ENCODE results near the gene PAQR5. TPM values are rescaled to one million over a fixed set of nuclear protein-coding genes. Genes with fewer than 3 reads are reported as not detected.

PAQR5 gene
- polyA plus RNA-seq, 1 experiment = 2.8 TPM

DNA sequence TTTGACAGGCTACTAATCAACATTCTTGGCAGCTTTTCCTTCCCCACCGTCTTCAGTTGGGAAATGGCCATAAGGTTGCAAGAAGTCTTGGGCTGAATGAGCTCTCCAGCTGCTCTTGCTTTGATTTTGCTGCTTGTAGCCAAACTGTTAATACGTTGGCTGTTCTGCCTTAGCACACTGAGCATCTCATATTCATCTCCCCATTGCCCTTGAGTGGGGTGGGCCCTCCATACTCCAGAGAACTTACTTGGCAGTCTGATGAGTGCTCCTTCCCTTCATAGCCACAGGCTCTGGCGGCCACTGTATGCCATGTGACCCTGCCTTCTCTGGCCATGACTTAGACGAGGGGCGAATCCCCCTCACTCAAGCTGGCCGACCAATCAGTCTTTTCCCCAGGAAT lies 25.8 kb upstream of the PAQR5 start:
- no peak for DNase-seq (ENCODE audit: low read depth)
- TF ChIP-seq, protein P1, sequence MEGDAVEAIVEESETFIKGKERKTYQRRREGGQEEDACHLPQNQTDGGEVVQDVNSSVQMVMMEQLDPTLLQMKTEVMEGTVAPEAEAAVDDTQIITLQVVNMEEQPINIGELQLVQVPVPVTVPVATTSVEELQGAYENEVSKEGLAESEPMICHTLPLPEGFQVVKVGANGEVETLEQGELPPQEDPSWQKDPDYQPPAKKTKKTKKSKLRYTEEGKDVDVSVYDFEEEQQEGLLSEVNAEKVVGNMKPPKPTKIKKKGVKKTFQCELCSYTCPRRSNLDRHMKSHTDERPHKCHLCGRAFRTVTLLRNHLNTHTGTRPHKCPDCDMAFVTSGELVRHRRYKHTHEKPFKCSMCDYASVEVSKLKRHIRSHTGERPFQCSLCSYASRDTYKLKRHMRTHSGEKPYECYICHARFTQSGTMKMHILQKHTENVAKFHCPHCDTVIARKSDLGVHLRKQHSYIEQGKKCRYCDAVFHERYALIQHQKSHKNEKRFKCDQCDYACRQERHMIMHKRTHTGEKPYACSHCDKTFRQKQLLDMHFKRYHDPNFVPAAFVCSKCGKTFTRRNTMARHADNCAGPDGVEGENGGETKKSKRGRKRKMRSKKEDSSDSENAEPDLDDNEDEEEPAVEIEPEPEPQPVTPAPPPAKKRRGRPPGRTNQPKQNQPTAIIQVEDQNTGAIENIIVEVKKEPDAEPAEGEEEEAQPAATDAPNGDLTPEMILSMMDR (IDR thresholded peaks at IDR 0.05; ENCODE audit: insufficient read depth, low read depth, low read length) = no peak
- Histone ChIP-seq H3K4me3 (ENCODE audit: low read depth, low read length) (no peak overlapping the region), H3K36me3 (ENCODE audit: control insufficient read depth, insufficient read depth, low read length) (no peaks in the 10 kb centered on the region), H3K27me3 (ENCODE audit: control insufficient read depth, insufficient read depth, low read length) (no peaks in the 10 kb centered on the region)
- ChIA-PET CTCF (no interaction called here), POLR2A (no interaction called here)

DNA sequence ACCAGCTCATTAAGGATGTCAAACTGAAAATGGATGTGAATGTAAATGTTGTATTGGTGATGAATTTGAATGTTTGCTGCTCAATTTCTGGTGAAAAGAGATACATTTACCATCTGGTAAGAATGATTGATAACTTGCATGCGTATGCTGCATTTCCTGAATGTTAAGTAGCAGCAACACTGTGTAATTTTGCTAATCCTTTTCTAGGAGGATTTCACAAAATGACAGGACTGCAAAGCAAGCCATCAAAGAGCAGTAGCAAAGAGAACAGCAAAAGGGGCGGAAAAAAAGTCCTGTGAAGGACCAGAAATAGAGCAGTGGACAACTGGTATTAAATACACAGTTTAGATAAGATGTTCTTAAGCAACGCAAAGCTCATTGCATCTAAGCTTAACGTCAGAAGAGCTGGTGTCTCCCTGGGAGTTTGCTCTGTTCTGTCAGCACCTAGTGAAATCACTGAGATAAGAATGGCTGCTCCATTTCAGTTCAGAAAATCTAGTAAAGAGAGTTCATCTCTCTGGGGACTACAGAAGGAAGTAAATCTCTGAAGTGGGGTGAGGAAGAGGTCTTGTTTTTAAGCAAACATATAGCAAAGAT lies 23.5 kb upstream of the PAQR5 start:
- TF ChIP-seq, protein P1 (IDR thresholded peaks at IDR 0.05; ENCODE audit: insufficient read depth, low read depth, low read length) = no peak
- Histone ChIP-seq H3K4me3 (ENCODE audit: low read depth, low read length) (no peak overlapping the region), H3K27me3 (ENCODE audit: control insufficient read depth, insufficient read depth, low read length) (no peaks in the 10 kb centered on the region), H3K36me3 (ENCODE audit: control insufficient read depth, insufficient read depth, low read length) (no peaks in the 10 kb centered on the region)
- no peak for DNase-seq (ENCODE audit: low read depth)
- ChIA-PET CTCF (interaction anchor here (0.7 to 0.8 kb wide), 2 partner anchors 14 to 104 kb away, joined by 3 to 4 read pairs; no protein-coding TSS in a partner anchor), POLR2A (no interaction called here)

DNA sequence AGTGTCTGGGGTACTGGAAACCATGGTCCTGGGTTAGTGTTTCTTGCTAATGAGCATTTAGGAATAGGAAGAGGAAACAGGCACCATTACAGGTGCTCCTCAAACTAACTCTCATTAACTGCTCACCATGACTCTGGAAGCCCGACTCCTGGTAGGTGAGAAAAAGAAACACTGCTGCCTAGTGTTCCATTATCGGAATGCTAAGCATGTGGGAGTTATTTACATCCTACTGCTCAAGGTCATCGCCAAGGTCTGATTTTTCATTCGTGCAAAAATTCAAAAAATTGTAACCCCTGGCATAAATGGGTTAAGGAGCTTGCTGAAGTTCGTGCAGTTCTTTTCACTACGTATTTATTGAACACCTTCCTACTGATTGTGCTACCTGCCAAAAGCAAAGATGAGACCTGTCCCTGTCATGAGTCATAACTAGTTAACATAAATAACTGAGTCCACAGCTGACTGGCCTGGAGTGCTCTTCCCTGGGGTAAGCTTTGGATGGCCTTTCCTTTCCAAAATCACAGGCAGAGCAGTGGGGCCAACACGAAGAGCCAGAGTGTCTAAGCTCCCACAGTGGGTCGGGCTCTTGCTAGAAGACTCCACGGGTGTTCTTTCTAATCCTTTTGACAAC lies 22.7 kb upstream of the PAQR5 start:
- Histone ChIP-seq H3K4me3 (ENCODE audit: low read depth, low read length) (no peak overlapping the region), H3K27me3 (ENCODE audit: control insufficient read depth, insufficient read depth, low read length) (no peaks in the 10 kb centered on the region), H3K36me3 (ENCODE audit: control insufficient read depth, insufficient read depth, low read length) (no peaks in the 10 kb centered on the region)
- DNase-seq (ENCODE audit: low read depth) = no peak
- ChIA-PET CTCF (interaction anchor here (0.7 to 1.0 kb wide), 4 partner anchors 9 to 105 kb away, joined by 3 to 4 read pairs (median 4); no protein-coding TSS in a partner anchor), POLR2A (no interaction called here)
- TF ChIP-seq, protein P1 (IDR thresholded peaks at IDR 0.05; ENCODE audit: insufficient read depth, low read depth, low read length) = no peak

DNA sequence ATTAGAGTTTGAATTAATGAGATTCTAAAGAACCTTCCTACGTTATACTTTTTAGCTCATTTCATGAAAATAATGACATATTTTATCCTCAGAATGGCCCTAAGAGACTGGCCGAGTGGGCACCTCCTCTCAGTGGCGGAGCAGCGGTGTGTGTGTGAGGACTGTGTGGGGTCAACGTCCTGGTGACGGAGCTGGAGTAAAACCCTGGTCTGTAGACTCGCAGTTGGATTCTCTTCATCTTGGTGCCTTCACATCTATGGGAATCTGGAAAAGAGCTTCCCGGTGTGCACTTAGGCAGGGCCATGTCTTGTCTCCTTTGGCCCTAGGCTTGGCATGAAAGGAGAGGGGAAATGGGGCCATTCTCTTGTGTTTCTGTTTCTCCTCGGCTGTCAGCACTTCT lies 21.4 kb upstream of the PAQR5 start:
- Histone ChIP-seq H3K4me3 (ENCODE audit: low read depth, low read length) (no peak overlapping the region), H3K27me3 (ENCODE audit: control insufficient read depth, insufficient read depth, low read length) (no peaks in the 10 kb centered on the region), H3K36me3 (ENCODE audit: control insufficient read depth, insufficient read depth, low read length) (no peaks in the 10 kb centered on the region)
- POLR2A ChIA-PET = no interaction called here
- CTCF ChIA-PET = interaction anchor here (0.8 to 0.9 kb wide), 2 partner anchors 11 to 118 kb away, joined by 3 to 5 read pairs; no protein-coding TSS in a partner anchor
- DNase-seq (ENCODE audit: low read depth) = no peak
- TF ChIP-seq, protein P1 (IDR thresholded peaks at IDR 0.05; ENCODE audit: insufficient read depth, low read depth, low read length) = no peak

DNA sequence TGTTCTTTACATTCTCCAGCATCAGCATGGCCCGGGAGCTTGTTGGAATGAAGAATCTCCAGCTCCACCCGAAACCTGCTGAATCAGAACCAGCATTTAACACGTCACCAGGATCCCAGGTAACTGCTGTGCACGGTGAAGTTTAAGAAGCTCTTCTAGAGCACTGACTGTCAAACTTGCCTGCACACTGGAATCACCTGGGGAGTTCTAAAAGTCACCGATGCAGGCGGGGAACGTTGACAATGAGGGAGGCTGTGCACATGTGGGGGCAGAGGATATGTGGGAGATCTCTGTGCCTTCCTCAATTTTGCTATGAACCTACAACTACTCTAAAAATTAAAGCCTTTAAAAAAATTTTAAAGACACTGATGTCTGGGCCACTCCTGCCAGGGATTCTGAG lies 19.1 kb upstream of the PAQR5 start:
- CTCF ChIA-PET = interaction anchor here (1.4 kb wide), 1 partner anchor 13 kb away, joined by 3 read pairs; no protein-coding TSS in a partner anchor
- no peak for DNase-seq (ENCODE audit: low read depth)
- TF ChIP-seq, protein P1 (IDR thresholded peaks at IDR 0.05; ENCODE audit: insufficient read depth, low read depth, low read length) = no peak
- H3K4me3 ChIP-seq (ENCODE audit: low read depth, low read length) = no peak overlapping the region
- no peaks in the 10 kb centered on the region for H3K27me3 ChIP-seq (ENCODE audit: control insufficient read depth, insufficient read depth, low read length)
- H3K36me3 ChIP-seq (ENCODE audit: control insufficient read depth, insufficient read depth, low read length) = no peaks in the 10 kb centered on the region
- POLR2A ChIA-PET = no interaction called here

Data from BJ (cell line).